ENCODE results near the gene GALNT10.

The GALNT10 gene

DNA sequence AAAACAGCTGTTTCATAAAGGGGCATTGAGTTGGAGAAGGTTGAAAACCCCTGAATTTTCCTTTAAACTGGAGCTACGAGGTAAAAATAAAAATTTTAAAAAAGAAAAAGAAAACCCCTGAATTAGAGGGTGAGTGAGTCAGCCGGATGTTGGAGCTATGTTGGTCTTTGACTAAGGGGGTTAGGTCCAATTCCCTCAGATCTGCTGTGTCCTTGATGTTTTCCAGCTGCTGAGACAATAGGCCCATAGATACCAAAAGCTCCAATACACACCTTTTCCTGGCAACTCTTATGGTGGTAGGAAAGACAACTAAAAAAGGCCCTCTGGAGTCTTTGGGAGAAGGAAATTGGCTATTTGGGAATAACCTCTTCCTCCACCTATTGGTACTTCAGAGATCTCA, 175.8 kb downstream of the GALNT10 start:
- DNase-seq (ENCODE audit: low spot score) = no peak
- TF ChIP-seq, protein P1, sequence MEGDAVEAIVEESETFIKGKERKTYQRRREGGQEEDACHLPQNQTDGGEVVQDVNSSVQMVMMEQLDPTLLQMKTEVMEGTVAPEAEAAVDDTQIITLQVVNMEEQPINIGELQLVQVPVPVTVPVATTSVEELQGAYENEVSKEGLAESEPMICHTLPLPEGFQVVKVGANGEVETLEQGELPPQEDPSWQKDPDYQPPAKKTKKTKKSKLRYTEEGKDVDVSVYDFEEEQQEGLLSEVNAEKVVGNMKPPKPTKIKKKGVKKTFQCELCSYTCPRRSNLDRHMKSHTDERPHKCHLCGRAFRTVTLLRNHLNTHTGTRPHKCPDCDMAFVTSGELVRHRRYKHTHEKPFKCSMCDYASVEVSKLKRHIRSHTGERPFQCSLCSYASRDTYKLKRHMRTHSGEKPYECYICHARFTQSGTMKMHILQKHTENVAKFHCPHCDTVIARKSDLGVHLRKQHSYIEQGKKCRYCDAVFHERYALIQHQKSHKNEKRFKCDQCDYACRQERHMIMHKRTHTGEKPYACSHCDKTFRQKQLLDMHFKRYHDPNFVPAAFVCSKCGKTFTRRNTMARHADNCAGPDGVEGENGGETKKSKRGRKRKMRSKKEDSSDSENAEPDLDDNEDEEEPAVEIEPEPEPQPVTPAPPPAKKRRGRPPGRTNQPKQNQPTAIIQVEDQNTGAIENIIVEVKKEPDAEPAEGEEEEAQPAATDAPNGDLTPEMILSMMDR (IDR thresholded peaks at IDR 0.05; ENCODE audit: extremely low read depth, missing control alignments) = no peak

GRCh38 chr5:154367101-154367500, 176.6 kb downstream of the GALNT10 start:
- TF ChIP-seq, protein P1 (IDR thresholded peaks at IDR 0.05; ENCODE audit: extremely low read depth, missing control alignments) = no peak
- peak; percentile 50 for DNase-seq (ENCODE audit: low spot score)

DNA sequence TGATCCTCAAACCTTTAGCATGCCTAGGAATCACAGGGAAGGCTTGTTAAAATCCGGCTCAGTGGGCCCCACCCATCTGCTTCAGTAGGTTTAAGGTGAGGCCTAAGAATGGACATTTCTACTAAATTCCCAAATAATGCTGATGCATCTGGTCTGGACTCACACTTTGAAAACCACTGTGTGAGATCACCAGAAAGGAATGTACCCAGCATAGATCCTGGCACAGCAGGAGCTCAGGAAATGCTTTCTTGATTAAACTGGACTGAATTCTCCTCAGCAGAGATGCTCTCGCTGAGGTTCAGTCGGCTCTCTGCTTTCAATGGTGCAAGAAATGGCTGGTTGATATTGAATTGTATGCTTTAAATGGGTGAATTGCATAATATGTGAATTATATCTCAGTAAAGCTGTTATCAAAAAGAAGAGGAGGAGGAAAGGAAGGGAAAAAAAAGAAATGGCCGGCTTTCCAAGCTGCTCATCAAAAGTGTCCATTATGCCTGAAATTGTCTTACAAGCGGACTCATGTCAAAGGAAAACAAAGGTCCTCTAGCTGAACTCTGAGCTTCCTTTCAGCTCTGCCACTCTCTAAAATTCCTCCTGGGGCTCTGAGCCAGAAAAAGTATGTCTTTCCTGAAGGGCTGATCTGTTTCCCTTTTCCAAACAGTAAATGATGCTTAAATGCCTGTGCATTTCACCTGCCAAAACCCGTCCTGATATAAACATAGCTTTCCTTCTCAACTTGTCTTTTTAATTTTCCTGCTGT, 177.7 kb downstream of the GALNT10 start:
- DNase-seq (ENCODE audit: low spot score) = no peak
- TF ChIP-seq, protein P1 (IDR thresholded peaks at IDR 0.05; ENCODE audit: extremely low read depth, missing control alignments) = no peak

GRCh38 chr5:154369682-154370081, 179.1 kb downstream of the GALNT10 start:
- no peak for DNase-seq (ENCODE audit: low spot score)
- TF ChIP-seq, protein P1 (IDR thresholded peaks at IDR 0.05; ENCODE audit: extremely low read depth, missing control alignments) = no peak

DNA sequence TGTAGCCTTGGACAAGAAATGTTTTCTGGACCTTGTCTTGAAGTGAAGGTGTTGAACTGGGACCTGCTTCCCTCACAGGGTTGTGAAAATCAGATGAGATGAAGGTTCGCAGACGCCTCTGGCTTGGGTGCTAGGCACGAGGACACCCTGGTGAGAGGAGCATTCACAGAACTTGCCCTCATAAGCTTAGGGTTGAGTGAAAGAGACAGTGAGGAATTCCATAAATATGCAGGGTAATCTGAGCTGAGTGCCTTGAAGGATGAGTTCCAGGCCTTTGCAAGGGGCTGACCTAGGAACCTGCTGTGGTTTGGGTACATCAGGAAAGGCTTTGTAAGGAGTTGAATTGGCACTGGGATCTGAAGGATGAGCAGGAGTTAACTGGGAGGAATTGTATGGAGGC, 179.6 kb downstream of the GALNT10 start:
- DNase-seq (ENCODE audit: low spot score) = no peak
- TF ChIP-seq, protein P1 (IDR thresholded peaks at IDR 0.05; ENCODE audit: extremely low read depth, missing control alignments) = no peak

DNA sequence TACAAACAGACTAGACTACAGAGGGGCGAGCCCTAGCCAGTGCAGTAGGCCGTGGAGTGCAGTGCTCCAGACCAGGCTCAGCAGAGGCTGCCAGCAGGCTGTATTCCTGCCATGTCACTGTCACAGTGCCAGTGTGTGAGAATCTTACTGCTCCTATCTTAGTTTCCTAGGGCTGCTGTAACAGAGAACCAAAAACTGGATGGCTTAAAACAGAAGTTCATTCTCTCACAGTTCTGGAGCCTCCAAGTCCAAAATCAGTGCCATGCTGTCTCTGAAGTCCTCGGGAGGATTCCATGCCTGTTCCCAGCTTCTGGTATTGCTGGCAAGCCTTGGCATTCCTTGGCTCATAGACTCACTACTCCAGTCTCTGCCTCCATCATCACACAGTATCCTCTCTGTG, 180.3 kb downstream of the GALNT10 start:
- no peak for DNase-seq (ENCODE audit: low spot score)
- TF ChIP-seq, protein P1 (IDR thresholded peaks at IDR 0.05; ENCODE audit: extremely low read depth, missing control alignments) = no peak

DNA sequence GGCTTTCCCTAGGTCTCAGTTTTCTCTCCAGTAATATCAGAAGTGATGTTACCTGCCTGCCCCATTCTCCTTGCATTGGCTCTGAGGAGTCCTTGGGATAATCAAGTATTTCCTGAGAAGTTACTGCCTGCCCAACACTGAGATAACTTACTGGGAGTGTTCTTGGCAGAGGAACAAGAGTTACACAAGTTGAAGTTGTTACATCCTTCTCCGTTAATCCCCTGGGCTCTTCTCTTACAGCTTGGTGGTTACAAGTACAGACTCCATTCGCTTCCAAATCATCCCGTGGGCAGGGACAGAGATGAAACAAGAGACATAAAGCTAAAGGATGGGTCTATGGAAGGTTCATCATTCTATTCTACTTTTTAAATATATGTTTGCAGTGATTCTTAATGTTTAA, 181.2 kb downstream of the GALNT10 start:
- no peak for DNase-seq (ENCODE audit: low spot score)
- TF ChIP-seq, protein P1 (IDR thresholded peaks at IDR 0.05; ENCODE audit: extremely low read depth, missing control alignments) = no peak

All from GM20000 (cell line).